ENCODE measurements around the gene NR1H2.
"Not testable (repeated sequence)": the region's sequence is repeated elsewhere in the genome, so short reads cannot be mapped to it uniquely, and the experiment has no call there.

The NR1H2 gene

DNA sequence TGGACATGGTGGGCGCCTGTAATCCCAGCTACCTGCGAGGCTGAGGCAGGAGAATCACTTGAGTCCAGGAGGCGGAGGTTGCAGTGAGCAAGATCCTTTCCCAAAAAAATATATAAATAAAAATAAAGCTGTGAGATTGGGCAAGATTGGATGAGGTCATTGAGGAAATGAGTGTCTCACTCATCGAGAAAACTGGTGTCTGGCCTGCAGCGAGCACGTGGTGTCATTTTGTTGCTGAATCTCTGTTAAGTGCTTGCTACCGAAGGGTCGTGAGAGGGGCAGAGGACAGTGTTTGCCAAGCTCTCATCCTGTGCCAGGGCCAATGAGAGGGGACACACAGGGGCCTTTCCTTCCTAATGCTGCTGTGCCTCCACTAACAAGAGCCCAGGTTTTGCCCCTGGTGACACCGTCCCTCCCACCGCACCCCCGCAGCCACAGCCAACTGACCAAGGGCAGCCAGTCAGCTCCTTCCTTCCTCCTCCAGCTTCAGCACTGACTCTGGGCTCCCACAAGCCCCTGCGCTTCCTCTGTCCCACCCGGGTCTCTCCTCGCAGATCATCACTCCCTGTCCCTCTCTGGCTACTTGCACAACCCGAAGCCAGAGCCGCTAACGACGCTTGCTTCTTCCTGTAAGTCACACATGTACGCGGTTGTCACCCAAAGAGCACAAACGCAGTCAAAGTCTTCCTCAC is 11.1 kb downstream of the NR1H2 start:
- Histone ChIP-seq H3K4me3 (ENCODE audit: insufficient read depth, low read depth, low read length) (no peak overlapping the region), H3K9me3 (ENCODE audit: control insufficient read depth, low read length) (no peaks in the 10 kb centered on the region), H3K27ac (ENCODE audit: insufficient read depth, low read depth, low read length, poor library complexity, severe bottlenecking) (no peak overlapping the region), H3K4me1 (ENCODE audit: control insufficient read depth, insufficient read depth, low read length) (peaks cover 7% of the 10 kb centered on the region), H3K36me3 (ENCODE audit: control insufficient read depth, insufficient read depth, low read length) (peaks cover 14% of the 10 kb centered on the region), H3K27me3 (ENCODE audit: control insufficient read depth, insufficient read depth, low read length, poor library complexity, severe bottlenecking) (no peaks in the 10 kb centered on the region)
- 94% methylated on average over 21 of the region's 21 CpGs for WGBS, 2 experiments

DNA sequence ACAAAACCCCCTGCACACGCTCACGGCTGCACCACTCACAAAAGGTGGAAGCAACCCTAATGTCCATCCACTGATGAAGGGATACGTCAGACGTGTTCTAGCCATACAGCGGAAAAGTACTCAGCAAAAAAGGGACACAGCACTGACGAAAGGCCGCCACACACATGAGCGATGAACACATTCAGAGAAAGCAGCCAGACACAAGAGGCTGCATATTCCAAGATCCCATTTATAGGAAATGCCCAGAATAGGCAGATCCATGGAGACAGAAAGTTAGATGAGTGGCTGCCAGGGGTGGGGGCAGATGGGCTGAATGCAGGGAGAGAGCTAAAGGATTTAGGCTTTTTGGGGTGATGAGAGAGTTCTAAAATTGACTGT is 11.6 kb downstream of the NR1H2 start:
- H3K36me3 ChIP-seq (ENCODE audit: control insufficient read depth, insufficient read depth, low read length): peaks cover 15% of the 10 kb centered on the region
- H3K4me3 ChIP-seq (ENCODE audit: insufficient read depth, low read depth, low read length): no peak overlapping the region
- no peaks in the 10 kb centered on the region for H3K27me3 ChIP-seq (ENCODE audit: control insufficient read depth, insufficient read depth, low read length, poor library complexity, severe bottlenecking)
- 93 to 96% methylated on average over 8 of the region's 8 CpGs for WGBS, 2 experiments
- H3K4me1 ChIP-seq (ENCODE audit: control insufficient read depth, insufficient read depth, low read length): peaks cover 7% of the 10 kb centered on the region
- H3K27ac ChIP-seq (ENCODE audit: insufficient read depth, low read depth, low read length, poor library complexity, severe bottlenecking): no peak overlapping the region
- H3K9me3 ChIP-seq (ENCODE audit: control insufficient read depth, low read length): no peaks in the 10 kb centered on the region

DNA sequence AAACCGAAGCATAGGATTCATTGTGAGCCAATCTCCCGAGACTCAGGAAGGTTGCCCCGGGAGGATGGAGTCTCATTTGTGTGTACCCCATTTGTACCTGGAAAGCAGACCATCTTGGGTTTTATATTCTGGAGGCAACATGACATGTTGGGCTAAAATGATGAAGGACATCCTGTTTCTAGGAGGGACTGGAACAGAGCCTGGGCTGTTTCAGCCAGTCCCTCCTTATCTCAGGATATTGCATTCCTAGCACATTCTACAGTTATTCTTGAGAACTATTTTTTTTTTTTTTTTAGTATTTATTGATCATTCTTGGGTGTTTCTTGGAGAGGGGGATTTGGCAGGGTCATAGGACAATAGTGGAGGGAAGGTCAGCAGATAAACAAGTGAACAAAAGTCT is 14.0 kb downstream of the NR1H2 start:
- H3K4me1 ChIP-seq (ENCODE audit: control insufficient read depth, insufficient read depth, low read length); H3K9me3 ChIP-seq (ENCODE audit: control insufficient read depth, low read length); H3K4me3 ChIP-seq (ENCODE audit: insufficient read depth, low read depth, low read length); H3K27ac ChIP-seq (ENCODE audit: insufficient read depth, low read depth, low read length, poor library complexity, severe bottlenecking); H3K27me3 ChIP-seq (ENCODE audit: control insufficient read depth, insufficient read depth, low read length, poor library complexity, severe bottlenecking): not testable (repeated sequence)
- peaks cover 15% of the 10 kb centered on the region for H3K36me3 ChIP-seq (ENCODE audit: control insufficient read depth, insufficient read depth, low read length)
- whole genome bisulfite sequencing, 2 experiments: 93 to 97% methylated on average over 3 of the region's 3 CpGs

DNA sequence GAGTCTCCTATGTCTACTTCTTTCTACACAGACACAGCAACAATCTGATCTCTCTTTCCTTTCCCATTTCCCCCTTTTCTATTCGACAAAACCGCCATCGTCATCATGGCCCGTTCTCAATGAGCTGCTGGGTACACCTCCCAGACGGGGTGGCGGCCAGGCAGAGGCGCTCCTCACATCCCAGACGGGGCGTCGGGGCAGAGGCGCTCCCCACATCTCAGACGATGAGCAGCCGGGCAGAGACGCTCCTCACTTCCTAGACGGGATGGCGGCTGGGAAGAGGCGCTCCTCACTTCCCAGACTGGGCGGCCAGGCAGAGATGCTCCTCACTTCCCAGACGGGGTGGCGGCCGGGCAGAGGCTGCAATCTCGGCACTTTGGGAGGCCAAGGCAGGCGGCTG is 14.7 kb downstream of the NR1H2 start:
- WGBS, 2 experiments: 95 to 96% methylated on average over 22 to 23 of the region's 23 CpGs
- H3K27ac ChIP-seq (ENCODE audit: insufficient read depth, low read depth, low read length, poor library complexity, severe bottlenecking); H3K9me3 ChIP-seq (ENCODE audit: control insufficient read depth, low read length); H3K4me1 ChIP-seq (ENCODE audit: control insufficient read depth, insufficient read depth, low read length); H3K4me3 ChIP-seq (ENCODE audit: insufficient read depth, low read depth, low read length); H3K27me3 ChIP-seq (ENCODE audit: control insufficient read depth, insufficient read depth, low read length, poor library complexity, severe bottlenecking): not testable (repeated sequence)
- peaks cover 15% of the 10 kb centered on the region for H3K36me3 ChIP-seq (ENCODE audit: control insufficient read depth, insufficient read depth, low read length)

DNA sequence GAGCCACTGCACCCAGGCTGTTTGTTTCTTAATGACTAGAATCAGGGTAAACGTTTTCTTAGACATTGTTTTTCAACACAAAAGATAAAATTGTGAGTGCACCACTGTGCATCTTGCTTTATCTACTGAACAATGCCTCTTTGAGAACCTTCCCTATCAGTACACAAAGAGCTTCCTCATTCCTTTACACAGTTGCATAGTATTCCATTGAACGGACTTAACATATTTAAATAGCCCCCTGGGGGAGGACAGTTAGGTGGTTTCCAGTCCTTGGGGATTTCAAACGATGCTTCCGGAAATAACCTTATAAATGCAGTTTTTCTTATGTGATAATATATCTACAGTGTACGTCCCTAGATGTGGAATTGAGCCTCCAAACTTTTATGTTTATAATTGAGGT is 16.5 kb downstream of the NR1H2 start:
- no peaks in the 10 kb centered on the region for H3K27me3 ChIP-seq (ENCODE audit: control insufficient read depth, insufficient read depth, low read length, poor library complexity, severe bottlenecking)
- 95 to 99% methylated on average over 5 of the region's 5 CpGs for WGBS, 2 experiments
- no peaks in the 10 kb centered on the region for H3K9me3 ChIP-seq (ENCODE audit: control insufficient read depth, low read length)
- H3K27ac ChIP-seq (ENCODE audit: insufficient read depth, low read depth, low read length, poor library complexity, severe bottlenecking): no peak overlapping the region
- no peaks in the 10 kb centered on the region for H3K4me1 ChIP-seq (ENCODE audit: control insufficient read depth, insufficient read depth, low read length)
- peaks cover 12% of the 10 kb centered on the region for H3K36me3 ChIP-seq (ENCODE audit: control insufficient read depth, insufficient read depth, low read length)
- no peak overlapping the region for H3K4me3 ChIP-seq (ENCODE audit: insufficient read depth, low read depth, low read length)

DNA sequence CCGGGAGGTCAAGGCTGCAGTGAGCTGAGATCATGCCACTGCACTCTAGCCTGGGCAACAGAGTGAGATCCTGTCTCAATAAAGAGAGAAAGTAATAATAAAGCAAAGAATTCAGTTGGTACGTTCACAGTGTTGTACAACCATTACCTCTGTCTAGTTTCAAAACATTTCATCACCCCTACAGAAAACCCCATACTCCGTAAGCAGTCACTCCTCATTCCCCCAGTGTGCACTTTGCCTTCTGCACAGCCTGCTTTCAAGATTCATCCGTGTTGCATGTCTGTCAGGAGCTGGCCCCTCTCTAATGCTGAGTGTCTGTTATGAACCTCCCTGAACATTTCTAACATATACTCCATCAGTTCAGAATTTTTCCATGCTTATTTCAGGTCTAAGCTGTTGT is 17.3 kb downstream of the NR1H2 start:
- no peak overlapping the region for H3K27ac ChIP-seq (ENCODE audit: insufficient read depth, low read depth, low read length, poor library complexity, severe bottlenecking)
- no peaks in the 10 kb centered on the region for H3K9me3 ChIP-seq (ENCODE audit: control insufficient read depth, low read length)
- no peaks in the 10 kb centered on the region for H3K27me3 ChIP-seq (ENCODE audit: control insufficient read depth, insufficient read depth, low read length, poor library complexity, severe bottlenecking)
- no peak overlapping the region for H3K4me3 ChIP-seq (ENCODE audit: insufficient read depth, low read depth, low read length)
- no peaks in the 10 kb centered on the region for H3K4me1 ChIP-seq (ENCODE audit: control insufficient read depth, insufficient read depth, low read length)
- H3K36me3 ChIP-seq (ENCODE audit: control insufficient read depth, insufficient read depth, low read length): peaks cover 10% of the 10 kb centered on the region
- WGBS, 2 experiments: 94 to 98% methylated on average over 4 of the region's 4 CpGs

DNA sequence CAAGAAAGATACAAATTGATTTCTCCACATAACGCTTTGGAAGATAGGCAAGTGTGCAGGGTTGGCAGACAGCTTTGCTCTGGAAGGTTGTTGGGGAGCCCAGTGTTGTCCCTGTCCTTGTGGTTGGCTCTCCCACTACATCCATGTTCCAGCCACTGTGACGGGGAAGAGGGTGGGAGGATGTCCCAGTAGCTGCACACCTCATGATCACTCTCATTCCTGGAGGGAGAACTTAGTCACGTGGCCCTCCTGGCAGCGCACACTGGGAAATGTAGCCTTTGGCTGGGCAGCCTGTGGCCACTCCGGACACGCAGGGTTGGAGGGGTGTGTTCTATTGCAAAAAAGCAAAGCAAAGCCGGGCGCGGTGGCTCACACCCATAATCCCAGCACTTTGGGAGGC is 17.8 kb downstream of the NR1H2 start:
- Histone ChIP-seq H3K9me3 (ENCODE audit: control insufficient read depth, low read length) (no peaks in the 10 kb centered on the region), H3K4me3 (ENCODE audit: insufficient read depth, low read depth, low read length) (no peak overlapping the region), H3K4me1 (ENCODE audit: control insufficient read depth, insufficient read depth, low read length) (no peaks in the 10 kb centered on the region), H3K27ac (ENCODE audit: insufficient read depth, low read depth, low read length, poor library complexity, severe bottlenecking) (no peak overlapping the region), H3K36me3 (ENCODE audit: control insufficient read depth, insufficient read depth, low read length) (peaks cover 10% of the 10 kb centered on the region), H3K27me3 (ENCODE audit: control insufficient read depth, insufficient read depth, low read length, poor library complexity, severe bottlenecking) (no peaks in the 10 kb centered on the region)
- WGBS, 2 experiments: 95 to 98% methylated on average over 9 of the region's 9 CpGs

DNA sequence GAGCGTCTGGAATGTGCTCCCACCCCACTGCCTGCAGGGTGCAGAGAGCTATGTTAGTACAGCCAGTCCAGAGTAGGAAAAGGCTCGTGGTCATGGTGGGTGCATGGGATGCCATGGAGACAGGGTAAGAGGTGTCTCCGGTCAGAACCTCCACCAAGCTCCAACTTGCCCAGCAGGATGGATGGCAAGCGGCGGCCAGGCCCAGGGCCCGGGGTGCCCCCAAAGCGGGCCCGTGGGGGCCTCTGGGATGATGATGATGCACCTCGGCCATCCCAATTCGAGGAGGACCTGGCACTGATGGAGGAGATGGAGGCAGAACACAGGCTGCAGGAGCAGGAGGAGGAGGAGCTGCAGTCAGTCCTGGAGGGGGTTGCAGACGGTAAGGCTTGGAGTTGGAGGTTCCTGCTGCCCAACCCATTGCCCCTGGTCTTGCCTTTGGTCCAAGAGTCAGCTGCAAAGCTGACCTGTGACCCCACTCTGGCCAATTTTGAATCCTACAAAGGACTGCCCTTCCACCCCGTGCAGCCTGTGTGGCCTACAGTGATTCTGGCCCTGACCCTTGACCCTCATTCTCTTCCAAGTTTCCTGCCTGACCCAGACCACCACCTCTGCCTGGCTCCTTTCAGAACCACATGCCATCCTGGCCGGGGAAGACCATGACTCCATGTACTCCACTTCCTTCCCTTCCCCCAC is 22.6 kb downstream of the NR1H2 start:
- Histone ChIP-seq H3K4me3 (ENCODE audit: insufficient read depth, low read depth, low read length) (no peak overlapping the region), H3K9me3 (ENCODE audit: control insufficient read depth, low read length) (no peaks in the 10 kb centered on the region), H3K36me3 (ENCODE audit: control insufficient read depth, insufficient read depth, low read length) (peaks cover 10% of the 10 kb centered on the region), H3K27ac (ENCODE audit: insufficient read depth, low read depth, low read length, poor library complexity, severe bottlenecking) (no peak overlapping the region), H3K4me1 (ENCODE audit: control insufficient read depth, insufficient read depth, low read length) (no peaks in the 10 kb centered on the region), H3K27me3 (ENCODE audit: control insufficient read depth, insufficient read depth, low read length, poor library complexity, severe bottlenecking) (no peaks in the 10 kb centered on the region)
- 94 to 96% methylated on average over 13 of the region's 13 CpGs for WGBS, 2 experiments

DNA sequence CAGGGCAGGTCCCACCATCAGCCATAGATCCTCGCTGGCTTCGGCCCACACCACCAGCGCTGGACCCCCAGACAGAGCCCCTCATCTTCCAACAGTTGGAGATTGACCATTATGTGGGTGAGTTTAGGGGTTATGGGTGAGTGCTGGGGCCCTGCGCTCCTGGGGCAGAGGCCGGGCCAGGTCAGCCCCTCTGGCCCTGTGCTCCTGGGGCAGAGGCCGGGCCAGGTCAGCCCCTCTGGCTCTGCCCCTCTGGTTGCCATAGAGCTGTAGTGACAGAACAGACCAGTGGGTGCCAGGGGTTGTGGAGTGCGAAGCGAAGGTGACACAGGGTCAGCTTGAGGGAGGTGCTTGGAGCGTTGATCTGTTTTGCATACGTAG is 23.1 kb downstream of the NR1H2 start:
- WGBS, 2 experiments: 97% methylated on average over 10 of the region's 10 CpGs
- H3K9me3 ChIP-seq (ENCODE audit: control insufficient read depth, low read length): no peaks in the 10 kb centered on the region
- no peaks in the 10 kb centered on the region for H3K27me3 ChIP-seq (ENCODE audit: control insufficient read depth, insufficient read depth, low read length, poor library complexity, severe bottlenecking)
- H3K27ac ChIP-seq (ENCODE audit: insufficient read depth, low read depth, low read length, poor library complexity, severe bottlenecking): no peak overlapping the region
- H3K4me3 ChIP-seq (ENCODE audit: insufficient read depth, low read depth, low read length): no peak overlapping the region
- H3K4me1 ChIP-seq (ENCODE audit: control insufficient read depth, insufficient read depth, low read length): no peaks in the 10 kb centered on the region
- peaks cover 10% of the 10 kb centered on the region for H3K36me3 ChIP-seq (ENCODE audit: control insufficient read depth, insufficient read depth, low read length)

DNA sequence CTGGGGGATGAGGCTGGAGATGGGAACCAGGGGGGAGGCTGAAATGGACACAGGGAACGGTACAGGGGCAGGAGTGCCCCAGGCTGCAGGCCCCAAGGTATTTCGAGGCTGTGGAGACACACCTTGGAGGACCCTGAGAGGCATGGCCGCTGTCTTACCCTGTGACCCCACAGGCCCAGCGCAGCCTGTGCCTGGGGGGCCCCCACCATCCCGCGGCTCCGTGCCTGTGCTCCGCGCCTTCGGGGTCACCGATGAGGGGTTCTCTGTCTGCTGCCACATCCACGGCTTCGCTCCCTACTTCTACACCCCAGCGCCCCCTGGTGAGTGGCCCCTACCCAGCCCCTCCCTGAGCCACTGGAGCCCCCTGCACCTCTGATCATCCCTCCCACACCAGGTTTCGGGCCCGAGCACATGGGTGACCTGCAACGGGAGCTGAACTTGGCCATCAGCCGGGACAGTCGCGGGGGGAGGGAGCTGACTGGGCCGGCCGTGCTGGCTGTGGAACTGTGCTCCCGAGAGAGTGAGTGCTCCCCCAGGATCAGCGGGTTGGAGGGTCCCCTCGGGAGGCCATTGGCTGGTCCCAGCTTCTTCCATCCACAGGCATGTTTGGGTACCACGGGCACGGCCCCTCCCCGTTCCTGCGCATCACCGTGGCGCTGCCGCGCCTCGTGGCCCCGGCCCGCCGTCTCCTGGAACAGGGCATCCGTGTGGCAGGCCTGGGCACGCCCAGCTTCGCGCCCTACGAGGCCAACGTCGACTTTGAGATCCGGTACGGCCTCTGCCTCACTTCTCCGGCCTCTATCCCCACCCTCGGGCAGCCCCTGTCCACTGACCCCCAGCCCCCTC is 25.6 kb downstream of the NR1H2 start:
- no peaks in the 10 kb centered on the region for H3K27me3 ChIP-seq (ENCODE audit: control insufficient read depth, insufficient read depth, low read length, poor library complexity, severe bottlenecking)
- WGBS, 2 experiments: 95 to 96% methylated on average over 48 of the region's 48 CpGs
- no peak overlapping the region for H3K27ac ChIP-seq (ENCODE audit: insufficient read depth, low read depth, low read length, poor library complexity, severe bottlenecking)
- H3K4me3 ChIP-seq (ENCODE audit: insufficient read depth, low read depth, low read length): no peak overlapping the region
- no peaks in the 10 kb centered on the region for H3K4me1 ChIP-seq (ENCODE audit: control insufficient read depth, insufficient read depth, low read length)
- H3K9me3 ChIP-seq (ENCODE audit: control insufficient read depth, low read length): no peaks in the 10 kb centered on the region
- peaks cover 20% of the 10 kb centered on the region for H3K36me3 ChIP-seq (ENCODE audit: control insufficient read depth, insufficient read depth, low read length)
